ENCODE data around the gene SHISAL2A. TPM values are rescaled to one million over a fixed set of nuclear protein-coding genes. Genes with fewer than 3 reads are reported as not detected.

Gene SHISAL2A
- not detected in 2 replicates for total RNA-seq

DNA sequence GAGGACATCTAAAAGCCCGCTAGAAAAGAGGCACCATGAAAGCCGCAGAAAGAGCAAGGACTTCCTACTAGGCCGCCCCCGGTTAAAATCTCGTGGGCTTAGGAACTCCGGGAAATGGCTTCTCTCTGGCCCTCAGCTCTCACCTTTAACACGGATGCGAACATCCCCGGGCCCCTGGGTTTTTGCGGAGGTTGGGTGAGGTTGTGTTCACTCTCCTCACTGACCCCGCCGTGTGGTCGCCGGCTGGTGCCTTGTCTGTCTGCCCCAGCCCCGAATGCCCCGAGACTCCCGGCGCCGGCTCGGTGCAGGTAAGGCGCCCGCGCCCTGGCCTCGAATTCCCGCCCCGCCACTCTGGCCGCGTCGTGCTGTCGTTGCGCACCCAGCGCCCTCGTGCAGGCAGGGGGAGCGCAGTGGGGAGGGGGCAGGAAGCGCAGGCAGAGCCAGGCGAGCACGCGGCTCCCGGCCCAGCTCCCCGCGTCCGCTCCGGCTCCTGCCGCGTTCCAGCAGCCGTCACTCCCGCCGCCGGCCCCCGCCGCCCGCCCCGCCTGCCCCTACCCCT, at the start of gene SHISAL2A:
Gene SHISAL2A, plus strand, starts transcription at position 437 of the 559 bp plus-strand sequence. CDS start 326 bp downstream, outside the sequence.

GRCh38 chr1:52601991-52602855, 30.7 kb upstream of the SHISAL2A start, which contains the start of gene GPX7:
TSS of gene GPX7 (plus strand) at chr1:52602371. CDS start at chr1:52602410, 39 bp downstream.

DNA sequence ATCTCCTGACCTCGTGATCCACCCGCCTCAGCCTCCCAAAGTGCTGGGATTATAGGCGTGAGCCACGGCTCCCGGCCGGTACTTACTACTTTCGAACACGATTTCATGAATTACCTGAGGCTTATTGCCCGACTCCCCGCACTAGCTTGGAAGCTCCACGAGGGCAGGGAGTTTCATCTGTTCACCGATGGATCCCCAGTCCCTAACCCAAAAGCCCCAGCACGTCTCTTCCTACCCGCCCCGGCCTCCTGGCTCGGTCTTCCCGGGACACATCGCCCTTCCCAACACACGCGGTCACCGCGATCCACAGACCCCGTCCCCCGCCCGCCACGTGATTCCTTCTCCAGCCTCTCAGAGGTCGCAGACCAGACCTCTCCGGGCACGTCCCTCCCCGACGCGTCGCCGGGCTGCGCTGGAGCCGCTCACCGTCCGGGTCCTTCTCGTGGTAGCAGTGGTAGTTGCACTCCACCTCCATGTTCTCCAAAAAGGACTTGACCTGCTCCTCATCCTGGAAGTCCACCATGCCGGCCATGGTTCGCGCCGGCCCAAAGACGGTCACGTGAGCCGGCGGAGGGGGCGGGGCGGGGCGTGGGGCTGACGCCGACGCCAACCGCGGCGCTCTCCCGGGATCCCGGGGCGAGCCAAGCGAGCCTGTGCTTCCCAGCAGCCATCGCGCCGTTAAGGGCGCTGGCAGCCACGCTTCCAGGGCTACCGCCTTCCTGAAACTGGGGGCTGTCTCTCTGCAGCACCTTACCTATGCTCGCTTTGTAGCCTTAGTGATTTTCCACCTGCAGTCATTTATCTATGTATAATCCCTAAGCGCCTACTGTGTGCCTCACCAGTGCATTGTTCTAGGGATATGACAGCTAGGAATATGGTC, 65.1 kb downstream of the SHISAL2A start, which contains the start of gene COA7:
Gene COA7, minus strand, starts transcription at position 553 of the 880 bp plus-strand sequence. Its CDS starts 21 bp downstream, at position 532.

Other genes starting within 250 kb of the SHISAL2A start
- 2.7 and 5.7 TPM in 2 replicates for gene ORC1, start 228.7 kb upstream of the SHISAL2A start, total RNA-seq
- gene PRPF38A, start 228.6 kb upstream of the SHISAL2A start, total RNA-seq, result 8.7 and 9.0 TPM in 2 replicates
- gene TUT4, start 80.1 kb upstream of the SHISAL2A start, total RNA-seq, result 16.8 and 25.0 TPM in 2 replicates
- gene GPX7, start 30.8 kb upstream of the SHISAL2A start, total RNA-seq, result 36.6 and 39.1 TPM in 2 replicates
- gene COA7, start 65.2 kb downstream of the SHISAL2A start, total RNA-seq, result 9.0 and 10.3 TPM in 2 replicates
- 32.1 and 34.7 TPM in 2 replicates for gene ZYG11B, start 93.3 kb downstream of the SHISAL2A start, total RNA-seq
- 0.06 and 0.13 TPM in 2 replicates for gene ZYG11A, start 209.6 kb downstream of the SHISAL2A start, total RNA-seq

Data from aortic smooth muscle cell (primary cell).